ENCODE measurements around the gene PIAS4.

The PIAS4 gene

GRCh38 chr19:4068047-4068966 is 60.8 kb downstream of the PIAS4 start:
- in situ Hi-C loops (cut with MboI; ENCODE audit: low sequenced_read_pairs, unreplicated experiment): no loop called here
- no peak for TF ChIP-seq CTCF (IDR thresholded peaks at IDR 0.05; ENCODE audit: borderline replicate concordance, control extremely low read depth, extremely low read depth, insufficient read depth, missing control alignments)

GRCh38 chr19:4069331-4069959 is 61.9 kb downstream of the PIAS4 start:
- no peak for TF ChIP-seq CTCF (IDR thresholded peaks at IDR 0.05; ENCODE audit: borderline replicate concordance, control extremely low read depth, extremely low read depth, insufficient read depth, missing control alignments)
- no peak for DNase-seq (ENCODE audit: low spot score)

More at GRCh38 chr19:4068047-4068966, 60.8 kb downstream of the PIAS4 start:
- DNase-seq (ENCODE audit: low spot score): no peak

GRCh38 chr19:4071610-4072009 is 64.1 kb downstream of the PIAS4 start:
- no peak for DNase-seq (ENCODE audit: low spot score)
- no peak for TF ChIP-seq CTCF (IDR thresholded peaks at IDR 0.05; ENCODE audit: borderline replicate concordance, control extremely low read depth, extremely low read depth, insufficient read depth, missing control alignments)
- in situ Hi-C loops (cut with MboI; ENCODE audit: low sequenced_read_pairs, unreplicated experiment): no loop called here

More at GRCh38 chr19:4069331-4069959, 61.9 kb downstream of the PIAS4 start:
- in situ Hi-C loops (cut with MboI; ENCODE audit: low sequenced_read_pairs, unreplicated experiment): no loop called here

GRCh38 chr19:4075373-4075772 is 67.8 kb downstream of the PIAS4 start:
- no peak for DNase-seq (ENCODE audit: low spot score)
- TF ChIP-seq CTCF (IDR thresholded peaks at IDR 0.05; ENCODE audit: borderline replicate concordance, control extremely low read depth, extremely low read depth, insufficient read depth, missing control alignments): no peak
- in situ Hi-C loops (cut with MboI; ENCODE audit: low sequenced_read_pairs, unreplicated experiment): no loop called here

- no peak for DNase-seq (ENCODE audit: low spot score)
- no peak for TF ChIP-seq CTCF (IDR thresholded peaks at IDR 0.05; ENCODE audit: borderline replicate concordance, control extremely low read depth, extremely low read depth, insufficient read depth, missing control alignments)
- in situ Hi-C loops (cut with MboI; ENCODE audit: low sequenced_read_pairs, unreplicated experiment): no loop called here
Measured at GRCh38 chr19:4077007-4077374, 69.5 kb downstream of the PIAS4 start.

GRCh38 chr19:4077800-4078684 is 70.5 kb downstream of the PIAS4 start:
- peak; percentile 86 for DNase-seq (ENCODE audit: low spot score)
- no peak for TF ChIP-seq CTCF (IDR thresholded peaks at IDR 0.05; ENCODE audit: borderline replicate concordance, control extremely low read depth, extremely low read depth, insufficient read depth, missing control alignments)
- in situ Hi-C loops (cut with MboI; ENCODE audit: low sequenced_read_pairs, unreplicated experiment): no loop called here

All from GM13976 (cell line).